Adrenal gland (tissue), 5 donors: Measurements from ENCODE around the gene ATP5PF.

ENCODE experiments used
- CTCF ChIP-seq, 6 experiments: fragments of 450-650 bp in 4 of 6; fragments of 200-600 bp in 2 of 6; sonication (generic) in 1 of 6; IDR thresholded peaks; 1 replicate in 5 of 6; 2 replicates in 1 of 6; pipeline versions ENCODE4 v1.5.1 to v1.8.0; 2016 to 2021; ENCODE audit warnings: antibody characterized with exemption in 6 of 6, mild to moderate bottlenecking in 2 of 6, moderate library complexity in 1 of 6
- POLR2A ChIP-seq, 2 donors: fragments of 450-650 bp; IDR thresholded peaks; one replicate each; pipeline ENCODE4 v1.6.1; 2017; ENCODE audit warnings: antibody characterized with exemption in 2 of 2, mild to moderate bottlenecking in 2 of 2, moderate library complexity in 1 of 2
- donor health status: DM: no; HTN: no; CAD: no.

- TF ChIP-seq POLR2A (IDR thresholded peaks at IDR 0.05) (no peak), CTCF (IDR thresholded peaks at IDR 0.05) (no peak)
Observed at GRCh38 chr21:25752416-25752815, 17.7 kb upstream of the ATP5PF start.
